GM19099 (cell line): ENCODE measurements around the gene PTPRE.

Source experiments
- POLR2A ChIP-seq: IDR thresholded peaks from 3 replicates; pipeline ENCODE4 v1.6.1; 2011; ENCODE audit warnings: low read depth; ENCODE audit not compliant: insufficient read length; ENCODE audit errors: extremely low read depth

Gene PTPRE, protein sequence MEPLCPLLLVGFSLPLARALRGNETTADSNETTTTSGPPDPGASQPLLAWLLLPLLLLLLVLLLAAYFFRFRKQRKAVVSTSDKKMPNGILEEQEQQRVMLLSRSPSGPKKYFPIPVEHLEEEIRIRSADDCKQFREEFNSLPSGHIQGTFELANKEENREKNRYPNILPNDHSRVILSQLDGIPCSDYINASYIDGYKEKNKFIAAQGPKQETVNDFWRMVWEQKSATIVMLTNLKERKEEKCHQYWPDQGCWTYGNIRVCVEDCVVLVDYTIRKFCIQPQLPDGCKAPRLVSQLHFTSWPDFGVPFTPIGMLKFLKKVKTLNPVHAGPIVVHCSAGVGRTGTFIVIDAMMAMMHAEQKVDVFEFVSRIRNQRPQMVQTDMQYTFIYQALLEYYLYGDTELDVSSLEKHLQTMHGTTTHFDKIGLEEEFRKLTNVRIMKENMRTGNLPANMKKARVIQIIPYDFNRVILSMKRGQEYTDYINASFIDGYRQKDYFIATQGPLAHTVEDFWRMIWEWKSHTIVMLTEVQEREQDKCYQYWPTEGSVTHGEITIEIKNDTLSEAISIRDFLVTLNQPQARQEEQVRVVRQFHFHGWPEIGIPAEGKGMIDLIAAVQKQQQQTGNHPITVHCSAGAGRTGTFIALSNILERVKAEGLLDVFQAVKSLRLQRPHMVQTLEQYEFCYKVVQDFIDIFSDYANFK

DNA sequence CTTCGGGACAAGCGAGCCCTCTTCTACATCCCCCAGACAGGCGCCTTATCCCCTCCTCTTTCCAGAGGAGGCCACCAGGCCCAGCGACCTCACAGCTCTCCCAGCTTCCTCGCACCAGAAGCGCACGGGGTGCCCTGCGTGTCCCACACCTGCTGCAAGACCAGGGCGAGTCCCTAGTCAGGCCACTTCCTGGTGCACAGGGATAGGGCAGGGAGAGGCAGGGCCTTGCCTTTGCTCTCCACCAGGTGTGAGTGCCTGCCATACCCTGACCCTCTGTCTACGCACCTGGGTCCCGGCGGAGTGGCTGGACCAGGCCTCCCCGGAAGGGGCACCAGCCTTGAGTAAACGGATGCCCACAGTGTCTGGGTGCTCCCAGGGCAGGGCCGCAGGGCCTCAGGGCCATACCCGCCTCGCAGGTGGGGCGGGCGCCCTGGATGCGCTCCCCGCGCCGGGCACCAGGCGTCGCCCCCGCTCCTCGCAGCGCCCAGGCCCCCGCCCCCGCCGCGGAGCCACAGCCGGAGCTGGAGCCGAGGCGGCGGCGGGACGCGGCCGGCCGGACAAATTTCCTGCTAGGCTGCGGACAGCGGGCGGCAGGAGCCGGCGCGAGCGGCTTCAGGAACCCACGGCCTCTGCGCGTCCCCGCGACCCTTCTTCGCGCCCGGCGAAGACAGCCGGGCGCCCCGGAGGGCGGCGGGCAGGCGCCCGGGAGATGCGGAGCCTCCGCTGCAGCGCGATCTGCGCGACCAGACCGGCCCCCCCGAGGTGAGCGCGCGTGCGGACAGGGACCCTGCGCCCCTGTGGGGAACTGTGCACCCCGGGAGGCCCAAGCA, at the start of gene PTPRE:
PTPRE (plus strand) TSS at position 556 of the 830 bp plus-strand sequence. CDS start 133,779 bp downstream, outside the sequence.
- no peak for TF ChIP-seq POLR2A

DNA sequence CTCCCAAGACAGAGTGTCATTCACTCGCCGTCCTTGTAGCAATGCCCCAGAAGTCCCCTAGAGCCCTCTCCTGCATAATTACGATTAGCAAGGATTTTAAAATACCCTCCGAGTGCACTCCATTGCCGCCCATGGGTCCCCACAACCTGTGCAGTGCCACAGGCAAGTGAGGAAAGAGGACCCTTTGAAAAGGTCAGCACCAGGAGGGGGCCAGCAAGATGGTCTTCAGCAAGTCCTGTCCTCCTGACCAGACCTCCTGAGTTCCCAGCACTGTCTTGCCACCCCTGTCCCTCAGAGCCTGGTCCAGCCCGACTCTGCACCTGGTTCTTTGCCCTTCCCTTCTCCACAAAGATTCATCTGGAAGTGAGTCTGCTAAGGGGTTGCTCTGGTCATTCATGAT, 46.3 kb upstream of the PTPRE start:
- TF ChIP-seq POLR2A, result no peak

DNA sequence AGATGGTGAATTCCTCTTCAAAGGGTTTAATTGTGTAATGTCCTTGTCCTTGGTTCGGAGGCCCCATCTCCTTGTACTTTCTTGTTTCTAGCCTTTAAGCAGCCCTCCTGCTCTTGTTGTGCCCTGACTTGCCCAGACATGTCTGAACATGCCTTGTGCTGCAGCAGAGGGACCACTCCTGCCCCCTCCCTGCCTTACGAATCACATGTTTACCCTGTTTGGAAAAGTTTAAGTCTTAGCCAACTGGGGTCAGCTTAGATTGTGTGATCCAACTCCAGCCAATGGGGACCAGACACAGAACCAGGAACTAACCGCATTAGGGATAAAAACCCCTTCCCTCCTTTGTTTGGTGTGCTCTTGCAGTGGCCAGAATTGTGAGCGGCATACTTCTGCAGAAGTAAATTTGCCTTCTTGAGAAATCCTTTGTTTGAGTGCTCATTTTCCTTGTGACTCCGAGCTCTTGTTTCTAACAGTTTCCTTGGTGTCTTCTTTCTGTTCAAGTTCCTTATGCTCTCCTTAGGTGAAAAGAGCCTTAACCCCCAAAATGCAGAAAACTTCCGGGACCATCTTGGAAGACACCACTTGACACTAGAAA, 43.6 kb upstream of the PTPRE start:
- no peak for TF ChIP-seq POLR2A

DNA sequence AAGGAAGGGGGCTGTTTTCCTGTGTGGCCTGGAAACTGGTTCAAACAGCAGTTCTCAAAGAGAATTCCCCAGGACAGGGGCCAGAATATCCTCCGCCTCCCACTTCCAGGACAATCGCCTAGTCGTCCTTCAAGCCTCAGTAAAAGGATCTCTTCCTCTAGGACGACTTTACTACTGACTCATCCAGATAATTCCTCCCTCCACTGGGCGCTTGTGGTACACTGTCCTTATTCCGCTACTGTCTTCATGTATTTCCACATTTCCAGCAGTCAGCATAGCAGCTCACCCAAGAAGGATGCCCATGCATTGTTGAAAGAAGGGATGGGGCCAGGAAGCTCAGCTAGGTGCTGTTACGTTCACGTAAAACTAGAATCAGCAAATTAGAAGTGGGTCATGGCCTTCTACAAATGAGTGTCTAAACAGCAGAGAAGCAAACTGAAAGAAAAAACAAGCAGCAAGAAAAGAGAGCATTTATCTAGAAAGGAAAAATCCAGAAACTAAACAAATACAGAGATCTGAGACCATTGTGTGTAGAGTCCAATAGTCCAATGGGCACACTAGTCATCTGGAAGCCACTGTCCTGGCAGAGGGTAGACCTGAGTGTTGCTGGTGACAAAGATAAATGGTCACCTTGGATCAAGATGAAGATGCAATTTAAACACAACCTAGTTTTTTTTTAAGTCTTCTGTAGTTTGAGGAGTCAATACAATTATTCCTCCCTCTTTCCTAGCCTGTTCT, 40.5 kb upstream of the PTPRE start:
- no peak for TF ChIP-seq POLR2A

- no peak for TF ChIP-seq POLR2A
These were observed 39.1 kb upstream of the PTPRE start for GRCh38 chr10:127867805-127868204.

DNA sequence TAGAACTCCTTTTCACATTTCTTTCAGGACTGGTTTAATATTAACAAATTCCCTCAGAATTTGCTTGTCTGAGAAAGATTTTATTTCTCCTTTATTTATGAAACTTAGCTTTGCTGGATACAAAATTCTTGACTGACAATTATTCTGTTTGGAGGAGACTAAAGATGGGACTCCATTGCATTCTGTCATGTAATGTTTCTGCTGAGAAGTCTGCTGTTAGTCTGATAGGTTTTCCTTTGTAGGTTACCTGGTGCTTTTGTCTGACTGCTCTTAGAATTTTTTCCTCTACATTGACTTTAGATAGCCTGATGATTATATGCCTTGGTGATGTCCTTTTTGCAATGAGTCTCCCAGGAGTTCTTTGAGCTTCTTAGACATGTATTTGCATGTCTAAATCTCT, 37.6 kb upstream of the PTPRE start:
- TF ChIP-seq POLR2A, result no peak

GRCh38 chr10:127871631-127872010, 35.3 kb upstream of the PTPRE start:
- no peak for TF ChIP-seq POLR2A

DNA sequence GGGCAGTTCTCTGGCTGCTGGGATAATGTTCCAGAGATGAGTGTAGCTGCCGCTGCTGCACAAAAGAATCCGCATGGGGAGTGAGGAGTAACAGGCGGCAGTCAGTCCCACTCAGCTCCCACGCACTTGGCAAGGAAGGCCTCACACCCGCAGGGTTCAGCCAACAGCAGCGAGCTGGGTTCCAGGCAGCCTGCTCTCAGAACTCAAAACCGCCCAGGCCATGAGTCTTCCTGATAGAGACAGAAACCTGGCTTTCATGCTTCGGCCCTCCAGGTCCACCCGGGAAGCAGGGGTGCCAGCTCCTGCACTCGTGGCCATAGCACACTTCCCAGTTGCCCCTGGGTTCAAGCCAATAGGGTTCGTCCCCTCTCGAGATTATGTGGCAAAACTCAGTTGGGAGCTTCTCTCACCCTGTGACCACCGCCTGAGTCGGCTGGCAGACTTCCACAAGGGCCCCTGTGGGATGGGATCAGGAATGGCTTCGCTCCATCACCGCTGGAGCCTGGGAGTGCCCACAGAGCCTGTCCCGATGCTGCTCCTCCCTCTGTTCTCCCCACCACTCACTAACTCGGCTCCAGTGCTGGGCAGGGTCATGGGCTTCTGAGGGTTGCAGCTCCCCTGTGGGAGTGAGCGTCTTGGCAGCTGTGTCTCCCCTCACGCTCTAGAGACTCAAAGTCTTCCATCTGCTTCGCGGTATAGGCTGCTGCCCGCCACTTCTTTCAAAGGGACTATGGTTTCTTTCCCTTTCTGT, 34.7 kb upstream of the PTPRE start:
- no peak for TF ChIP-seq POLR2A

DNA sequence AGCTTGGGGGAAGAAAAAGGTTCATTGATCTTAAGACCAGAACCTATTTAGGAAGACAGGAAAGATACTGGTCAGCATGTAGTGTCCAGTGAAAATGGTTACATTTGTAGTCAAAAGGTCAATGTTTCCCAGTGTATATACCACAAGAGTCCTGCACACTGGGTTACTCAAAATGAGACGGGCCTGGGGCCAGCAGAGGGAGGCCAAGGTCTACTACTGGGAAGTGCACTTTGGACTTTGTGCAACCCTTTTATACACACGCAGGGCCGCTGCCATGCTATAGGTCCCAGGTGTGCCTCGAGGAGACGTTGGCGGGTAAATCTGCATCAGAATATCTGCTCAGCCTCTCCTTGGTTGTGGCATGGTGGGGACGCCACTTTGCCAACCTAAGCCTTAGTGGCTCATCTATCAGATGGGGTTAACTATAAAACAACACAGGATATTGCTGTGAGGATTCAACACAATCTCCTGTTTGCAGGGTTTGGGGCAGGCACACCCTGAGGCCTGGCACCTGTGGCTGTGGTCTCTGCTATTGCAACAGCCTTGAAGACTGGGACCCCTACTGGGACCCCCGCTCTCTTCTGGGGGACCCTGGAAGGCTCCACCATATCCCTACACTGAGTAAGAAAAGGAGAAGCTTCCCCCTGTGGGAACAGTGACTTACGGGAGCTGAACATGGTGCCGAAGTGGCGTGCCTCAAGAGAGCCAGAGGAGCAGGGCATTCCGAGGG, 33.9 kb upstream of the PTPRE start:
- TF ChIP-seq POLR2A, result no peak

DNA sequence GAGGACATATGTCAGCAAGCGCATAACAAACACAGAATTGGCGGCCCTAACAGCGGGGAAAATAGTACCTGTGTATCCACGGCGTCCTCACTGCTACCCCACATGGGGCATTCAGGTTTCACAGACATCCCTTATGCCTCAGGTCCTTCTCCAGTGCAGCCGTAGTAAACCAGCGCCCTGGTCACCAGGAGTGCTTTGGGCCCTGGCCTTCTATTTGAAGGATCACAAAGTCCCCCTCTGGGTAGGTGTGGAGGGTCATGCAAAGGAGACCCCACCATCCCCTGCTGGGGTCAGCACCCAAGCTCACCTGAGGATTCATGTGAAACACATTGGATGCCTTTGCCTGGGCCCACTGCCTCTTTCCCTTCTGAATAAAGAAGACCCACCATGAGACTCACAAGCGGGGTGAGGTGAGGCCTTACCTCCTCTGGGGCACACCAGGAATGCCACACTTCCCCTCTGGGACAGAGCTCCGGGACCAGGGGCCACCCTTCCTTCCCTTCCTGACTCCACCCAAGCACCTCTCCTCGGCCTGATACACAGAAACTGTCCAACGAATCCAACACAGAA, 32.9 kb upstream of the PTPRE start:
- TF ChIP-seq POLR2A, result no peak

- TF ChIP-seq POLR2A, result no peak
These were observed 32.0 kb upstream of the PTPRE start for GRCh38 chr10:127874671-127875448.

GRCh38 chr10:127875449-127875765, 31.5 kb upstream of the PTPRE start:
- no peak for TF ChIP-seq POLR2A
